SH-SY5Y (cell line): ENCODE data around the gene RERE.

ENCODE experiments used
- GATA2 ChIP-seq: IDR thresholded peaks from 2 replicates; pipeline ENCODE4 v1.6.1; 2011; ENCODE audit warnings: mild to moderate bottlenecking, low read depth, low read length
- GATA3 ChIP-seq: IDR thresholded peaks from 2 replicates; pipeline ENCODE4 v1.6.1; 2011; ENCODE audit warnings: low read depth, mild to moderate bottlenecking, low read length, moderate library complexity

DNA sequence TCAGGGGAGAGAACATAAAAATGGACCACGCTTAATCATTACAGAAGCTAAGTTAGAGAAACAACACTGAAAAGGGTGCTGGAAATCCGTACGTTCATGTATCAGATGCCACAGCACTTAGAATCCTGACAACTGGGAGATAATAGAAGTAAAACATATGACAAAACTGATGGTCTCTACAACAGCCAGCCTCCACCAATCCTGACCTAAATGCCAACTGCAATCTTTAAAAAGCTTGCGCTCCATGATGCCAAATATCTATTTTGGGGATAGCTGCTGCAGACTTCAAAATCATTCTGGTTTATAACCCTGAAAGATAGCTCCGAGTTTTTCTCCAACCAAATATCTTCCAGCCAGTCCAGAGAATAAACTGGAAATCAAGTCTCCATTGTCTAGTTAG is 178.3 kb downstream of the RERE start:
- no peak for TF ChIP-seq GATA3
- no peak for TF ChIP-seq GATA2
